ENCODE measurements around the gene PCDH1.

PCDH1 gene

GRCh38 chr5:141808857-141809256, 69.4 kb downstream of the PCDH1 start (continued):
- no peak for TF ChIP-seq ISL1 (CRISPR knock-in tag; IDR thresholded peaks at IDR 0.05)
- no peak for TF ChIP-seq GLIS3 (CRISPR knock-in tag; IDR thresholded peaks at IDR 0.05)
- no peak for TF ChIP-seq CSRNP3 (CRISPR knock-in tag; IDR thresholded peaks at IDR 0.05)
- no peak for TF ChIP-seq TCF4 (CRISPR knock-in tag; IDR thresholded peaks at IDR 0.05; ENCODE audit: borderline replicate concordance)
- TF ChIP-seq ZFP30 (CRISPR knock-in tag; IDR thresholded peaks at IDR 0.05) = no peak
- no peak for TF ChIP-seq CSDC2 (CRISPR knock-in tag; IDR thresholded peaks at IDR 0.05)

DNA sequence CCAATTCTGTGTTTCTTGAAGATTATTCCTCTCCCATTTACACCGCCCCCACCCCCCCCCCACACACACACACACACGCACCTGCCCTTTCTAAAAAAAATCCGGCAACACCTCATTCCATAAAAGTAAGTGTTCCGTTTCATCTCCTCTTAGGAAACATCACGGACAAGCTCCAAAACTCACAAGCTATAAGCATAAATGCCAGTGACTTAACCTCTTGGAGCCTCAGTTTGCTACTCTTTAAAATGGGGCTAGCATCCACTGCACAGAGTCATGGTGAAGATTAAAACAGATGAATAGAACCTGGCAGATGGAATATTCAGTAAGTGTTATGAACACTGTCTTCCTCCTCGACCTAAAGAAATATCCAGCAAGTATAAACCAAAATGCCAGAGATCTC, 70.5 kb downstream of the PCDH1 start:
- no peak for ATAC-seq
- TF ChIP-seq ISL1 (CRISPR knock-in tag; IDR thresholded peaks at IDR 0.05) (no peak), ZFP30 (CRISPR knock-in tag; IDR thresholded peaks at IDR 0.05) (no peak), SNAI2 (CRISPR knock-in tag; IDR thresholded peaks at IDR 0.05) (no peak), ESRRG (CRISPR knock-in tag; IDR thresholded peaks at IDR 0.05) (no peak), TCF4 (CRISPR knock-in tag; IDR thresholded peaks at IDR 0.05; ENCODE audit: borderline replicate concordance) (no peak), ZFP3 (CRISPR knock-in tag; IDR thresholded peaks at IDR 0.05) (no peak), PPARA (CRISPR knock-in tag; IDR thresholded peaks at IDR 0.05; ENCODE audit: borderline replicate concordance) (no peak), ZC3H10 (CRISPR knock-in tag; IDR thresholded peaks at IDR 0.05) (no peak), GLIS3 (CRISPR knock-in tag; IDR thresholded peaks at IDR 0.05) (no peak), BACH2 (CRISPR knock-in tag; IDR thresholded peaks at IDR 0.05; ENCODE audit: borderline replicate concordance) (no peak), RARB (CRISPR knock-in tag; IDR thresholded peaks at IDR 0.05) (no peak)
- TF ChIP-seq, protein P1, sequence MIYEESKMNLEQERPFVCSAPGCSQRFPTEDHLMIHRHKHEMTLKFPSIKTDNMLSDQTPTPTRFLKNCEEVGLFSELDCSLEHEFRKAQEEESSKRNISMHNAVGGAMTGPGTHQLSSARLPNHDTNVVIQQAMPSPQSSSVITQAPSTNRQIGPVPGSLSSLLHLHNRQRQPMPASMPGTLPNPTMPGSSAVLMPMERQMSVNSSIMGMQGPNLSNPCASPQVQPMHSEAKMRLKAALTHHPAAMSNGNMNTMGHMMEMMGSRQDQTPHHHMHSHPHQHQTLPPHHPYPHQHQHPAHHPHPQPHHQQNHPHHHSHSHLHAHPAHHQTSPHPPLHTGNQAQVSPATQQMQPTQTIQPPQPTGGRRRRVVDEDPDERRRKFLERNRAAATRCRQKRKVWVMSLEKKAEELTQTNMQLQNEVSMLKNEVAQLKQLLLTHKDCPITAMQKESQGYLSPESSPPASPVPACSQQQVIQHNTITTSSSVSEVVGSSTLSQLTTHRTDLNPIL (CRISPR knock-in tag; IDR thresholded peaks at IDR 0.05; ENCODE audit: low read depth) = no peak
- TF ChIP-seq, protein P2, sequence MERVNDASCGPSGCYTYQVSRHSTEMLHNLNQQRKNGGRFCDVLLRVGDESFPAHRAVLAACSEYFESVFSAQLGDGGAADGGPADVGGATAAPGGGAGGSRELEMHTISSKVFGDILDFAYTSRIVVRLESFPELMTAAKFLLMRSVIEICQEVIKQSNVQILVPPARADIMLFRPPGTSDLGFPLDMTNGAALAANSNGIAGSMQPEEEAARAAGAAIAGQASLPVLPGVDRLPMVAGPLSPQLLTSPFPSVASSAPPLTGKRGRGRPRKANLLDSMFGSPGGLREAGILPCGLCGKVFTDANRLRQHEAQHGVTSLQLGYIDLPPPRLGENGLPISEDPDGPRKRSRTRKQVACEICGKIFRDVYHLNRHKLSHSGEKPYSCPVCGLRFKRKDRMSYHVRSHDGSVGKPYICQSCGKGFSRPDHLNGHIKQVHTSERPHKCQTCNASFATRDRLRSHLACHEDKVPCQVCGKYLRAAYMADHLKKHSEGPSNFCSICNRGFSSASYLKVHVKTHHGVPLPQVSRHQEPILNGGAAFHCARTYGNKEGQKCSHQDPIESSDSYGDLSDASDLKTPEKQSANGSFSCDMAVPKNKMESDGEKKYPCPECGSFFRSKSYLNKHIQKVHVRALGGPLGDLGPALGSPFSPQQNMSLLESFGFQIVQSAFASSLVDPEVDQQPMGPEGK (CRISPR knock-in tag; IDR thresholded peaks at IDR 0.05; ENCODE audit: borderline replicate concordance) = no peak

DNA sequence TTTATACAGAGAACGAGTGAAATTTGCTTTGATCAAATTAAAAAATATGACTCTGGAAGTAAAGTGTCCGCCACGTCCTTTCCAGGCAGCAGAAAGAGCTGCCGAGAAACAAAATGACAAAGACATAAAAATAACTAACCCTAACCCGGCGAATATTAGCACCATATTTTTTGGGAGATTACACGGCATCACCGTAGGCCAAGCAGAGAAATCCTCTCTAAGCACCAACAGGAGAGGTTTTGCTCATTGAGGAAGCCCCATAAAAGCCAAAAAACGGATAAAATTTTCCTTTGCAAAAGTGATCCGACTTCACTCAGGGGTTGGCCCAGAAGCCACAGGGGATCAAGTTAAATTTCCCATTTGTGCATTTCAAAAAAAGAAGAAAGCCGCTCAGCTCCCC, 70.9 kb downstream of the PCDH1 start:
- ATAC-seq = no peak
- TF ChIP-seq ZNF565 (CRISPR knock-in tag; conservative IDR thresholded peaks at IDR 0.05; ENCODE audit: low read depth) (no peak), ESRRG (CRISPR knock-in tag; IDR thresholded peaks at IDR 0.05) (no peak), BACH2 (CRISPR knock-in tag; IDR thresholded peaks at IDR 0.05; ENCODE audit: borderline replicate concordance) (no peak), OSR1 (CRISPR knock-in tag; IDR thresholded peaks at IDR 0.05) (no peak), CSDC2 (CRISPR knock-in tag; IDR thresholded peaks at IDR 0.05) (no peak)

- ATAC-seq = no peak
- TF ChIP-seq SNAI2 (CRISPR knock-in tag; IDR thresholded peaks at IDR 0.05) (no peak), ZFP30 (CRISPR knock-in tag; IDR thresholded peaks at IDR 0.05) (no peak), OSR1 (CRISPR knock-in tag; IDR thresholded peaks at IDR 0.05) (no peak), ZNF8 (CRISPR knock-in tag; IDR thresholded peaks at IDR 0.05) (no peak), TCF4 (CRISPR knock-in tag; IDR thresholded peaks at IDR 0.05; ENCODE audit: borderline replicate concordance) (no peak), GLIS3 (CRISPR knock-in tag; IDR thresholded peaks at IDR 0.05) (no peak), BACH2 (CRISPR knock-in tag; IDR thresholded peaks at IDR 0.05; ENCODE audit: borderline replicate concordance) (no peak), ZNF565 (CRISPR knock-in tag; conservative IDR thresholded peaks at IDR 0.05; ENCODE audit: low read depth) (no peak), CSDC2 (CRISPR knock-in tag; IDR thresholded peaks at IDR 0.05) (no peak), ARNTL (CRISPR knock-in tag; IDR thresholded peaks at IDR 0.05; ENCODE audit: borderline replicate concordance, low read depth) (no peak), ESRRG (CRISPR knock-in tag; IDR thresholded peaks at IDR 0.05) (no peak), ZNF70 (CRISPR knock-in tag; IDR thresholded peaks at IDR 0.05) (no peak), ISL1 (CRISPR knock-in tag; IDR thresholded peaks at IDR 0.05) (no peak), ZFP3 (CRISPR knock-in tag; IDR thresholded peaks at IDR 0.05) (no peak), RARB (CRISPR knock-in tag; IDR thresholded peaks at IDR 0.05) (no peak)
- TF ChIP-seq, protein P2 (CRISPR knock-in tag; IDR thresholded peaks at IDR 0.05; ENCODE audit: borderline replicate concordance) = no peak
- TF ChIP-seq, protein P3, sequence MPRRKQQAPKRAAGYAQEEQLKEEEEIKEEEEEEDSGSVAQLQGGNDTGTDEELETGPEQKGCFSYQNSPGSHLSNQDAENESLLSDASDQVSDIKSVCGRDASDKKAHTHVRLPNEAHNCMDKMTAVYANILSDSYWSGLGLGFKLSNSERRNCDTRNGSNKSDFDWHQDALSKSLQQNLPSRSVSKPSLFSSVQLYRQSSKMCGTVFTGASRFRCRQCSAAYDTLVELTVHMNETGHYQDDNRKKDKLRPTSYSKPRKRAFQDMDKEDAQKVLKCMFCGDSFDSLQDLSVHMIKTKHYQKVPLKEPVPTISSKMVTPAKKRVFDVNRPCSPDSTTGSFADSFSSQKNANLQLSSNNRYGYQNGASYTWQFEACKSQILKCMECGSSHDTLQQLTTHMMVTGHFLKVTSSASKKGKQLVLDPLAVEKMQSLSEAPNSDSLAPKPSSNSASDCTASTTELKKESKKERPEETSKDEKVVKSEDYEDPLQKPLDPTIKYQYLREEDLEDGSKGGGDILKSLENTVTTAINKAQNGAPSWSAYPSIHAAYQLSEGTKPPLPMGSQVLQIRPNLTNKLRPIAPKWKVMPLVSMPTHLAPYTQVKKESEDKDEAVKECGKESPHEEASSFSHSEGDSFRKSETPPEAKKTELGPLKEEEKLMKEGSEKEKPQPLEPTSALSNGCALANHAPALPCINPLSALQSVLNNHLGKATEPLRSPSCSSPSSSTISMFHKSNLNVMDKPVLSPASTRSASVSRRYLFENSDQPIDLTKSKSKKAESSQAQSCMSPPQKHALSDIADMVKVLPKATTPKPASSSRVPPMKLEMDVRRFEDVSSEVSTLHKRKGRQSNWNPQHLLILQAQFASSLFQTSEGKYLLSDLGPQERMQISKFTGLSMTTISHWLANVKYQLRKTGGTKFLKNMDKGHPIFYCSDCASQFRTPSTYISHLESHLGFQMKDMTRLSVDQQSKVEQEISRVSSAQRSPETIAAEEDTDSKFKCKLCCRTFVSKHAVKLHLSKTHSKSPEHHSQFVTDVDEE (CRISPR knock-in tag; IDR thresholded peaks at IDR 0.05) = no peak
- TF ChIP-seq, protein P4, sequence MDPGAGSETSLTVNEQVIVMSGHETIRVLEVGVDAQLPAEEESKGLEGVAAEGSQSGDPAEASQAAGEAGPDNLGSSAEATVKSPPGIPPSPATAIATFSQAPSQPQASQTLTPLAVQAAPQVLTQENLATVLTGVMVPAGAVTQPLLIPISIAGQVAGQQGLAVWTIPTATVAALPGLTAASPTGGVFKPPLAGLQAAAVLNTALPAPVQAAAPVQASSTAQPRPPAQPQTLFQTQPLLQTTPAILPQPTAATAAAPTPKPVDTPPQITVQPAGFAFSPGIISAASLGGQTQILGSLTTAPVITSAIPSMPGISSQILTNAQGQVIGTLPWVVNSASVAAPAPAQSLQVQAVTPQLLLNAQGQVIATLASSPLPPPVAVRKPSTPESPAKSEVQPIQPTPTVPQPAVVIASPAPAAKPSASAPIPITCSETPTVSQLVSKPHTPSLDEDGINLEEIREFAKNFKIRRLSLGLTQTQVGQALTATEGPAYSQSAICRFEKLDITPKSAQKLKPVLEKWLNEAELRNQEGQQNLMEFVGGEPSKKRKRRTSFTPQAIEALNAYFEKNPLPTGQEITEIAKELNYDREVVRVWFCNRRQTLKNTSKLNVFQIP (CRISPR knock-in tag; IDR thresholded peaks at IDR 0.05; ENCODE audit: borderline replicate concordance, low read depth) = no peak
These were observed 71.6 kb downstream of the PCDH1 start for GRCh38 chr5:141806626-141807025.

All from SK-N-SH treated with all-trans-retinoic acid at 6 μM for 48 hours (cell line).